Measurements from ENCODE around the gene SGPL1. TPM values are rescaled to one million over a fixed set of nuclear protein-coding genes. Genes with fewer than 3 reads are reported as not detected.

The SGPL1 gene
- total RNA-seq, 3 donors from 2014 or later (not counting 1 experiment from before 2014, with no cell fraction given) = 33.7 to 48.4 (median 47.8) TPM

DNA sequence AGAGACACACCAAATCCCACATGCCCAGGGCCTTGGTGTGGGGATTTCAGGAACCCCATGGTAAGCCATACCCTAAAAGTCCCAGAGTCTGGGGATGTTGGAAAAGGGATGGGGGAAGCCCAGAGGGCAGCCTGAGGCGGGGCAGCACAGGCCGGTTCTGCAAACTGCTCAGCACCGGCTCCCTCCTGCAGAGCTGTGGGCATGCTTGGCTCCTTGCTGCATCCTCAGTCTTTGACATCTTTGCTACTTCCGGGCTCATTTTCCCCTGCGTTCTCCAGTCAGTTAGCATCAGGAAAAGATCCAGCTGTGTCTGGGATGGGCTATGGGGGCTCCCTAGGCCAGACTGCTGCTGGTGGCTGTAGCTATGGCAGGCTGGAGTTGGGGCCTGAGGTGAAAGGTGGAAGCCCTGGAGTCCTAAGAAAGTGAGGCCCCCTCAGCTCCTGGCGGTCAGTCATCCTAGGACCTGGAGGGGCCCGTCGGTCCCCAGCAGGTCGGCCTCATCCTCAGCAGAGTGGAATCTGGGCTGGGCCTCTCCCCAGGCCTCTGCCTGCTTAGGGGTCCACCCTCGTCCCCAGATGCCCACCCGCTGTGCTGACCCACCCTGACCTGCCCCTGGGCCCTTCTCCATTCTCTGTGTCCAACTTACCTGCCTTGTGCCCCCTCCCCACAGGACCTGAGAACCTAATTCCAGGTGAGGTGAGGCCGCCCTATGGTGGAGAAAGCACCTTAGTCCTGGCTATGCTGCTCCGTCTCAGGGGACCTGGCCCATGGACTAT lies 39.9 kb upstream of the SGPL1 start:
- no peak overlapping the region for H3K4me3 Mint-ChIP-seq
- H3K9me3 ChIP-seq (ENCODE audit: control insufficient read depth, insufficient read depth, low read length) = no peaks in the 10 kb centered on the region
- H3K4me1 Mint-ChIP-seq = peaks cover 0 to 4% of the 10 kb centered on the region in 2 donors
- no peaks in the 10 kb centered on the region for H3K36me3 Mint-ChIP-seq
- DNase-seq (peak in 1 of 2 donors; percentile 12), ATAC-seq (no peak)
- H3K27me3 ChIP-seq (ENCODE audit: control insufficient read depth, insufficient read depth, low read length) = no peaks in the 10 kb centered on the region
- no peak overlapping the region for H3K27ac Mint-ChIP-seq
- WGBS (ENCODE audit: insufficient coverage) = 90% methylated on average over 13 of the region's 13 CpGs
- intact Hi-C loops (cut with micrococcal nuclease) = no loop called here
- no peak overlapping the region for H3K4me3 ChIP-seq (ENCODE audit: low read length)
- H3K27ac ChIP-seq (ENCODE audit: low read length) = no peak overlapping the region
- TF ChIP-seq, protein P1, sequence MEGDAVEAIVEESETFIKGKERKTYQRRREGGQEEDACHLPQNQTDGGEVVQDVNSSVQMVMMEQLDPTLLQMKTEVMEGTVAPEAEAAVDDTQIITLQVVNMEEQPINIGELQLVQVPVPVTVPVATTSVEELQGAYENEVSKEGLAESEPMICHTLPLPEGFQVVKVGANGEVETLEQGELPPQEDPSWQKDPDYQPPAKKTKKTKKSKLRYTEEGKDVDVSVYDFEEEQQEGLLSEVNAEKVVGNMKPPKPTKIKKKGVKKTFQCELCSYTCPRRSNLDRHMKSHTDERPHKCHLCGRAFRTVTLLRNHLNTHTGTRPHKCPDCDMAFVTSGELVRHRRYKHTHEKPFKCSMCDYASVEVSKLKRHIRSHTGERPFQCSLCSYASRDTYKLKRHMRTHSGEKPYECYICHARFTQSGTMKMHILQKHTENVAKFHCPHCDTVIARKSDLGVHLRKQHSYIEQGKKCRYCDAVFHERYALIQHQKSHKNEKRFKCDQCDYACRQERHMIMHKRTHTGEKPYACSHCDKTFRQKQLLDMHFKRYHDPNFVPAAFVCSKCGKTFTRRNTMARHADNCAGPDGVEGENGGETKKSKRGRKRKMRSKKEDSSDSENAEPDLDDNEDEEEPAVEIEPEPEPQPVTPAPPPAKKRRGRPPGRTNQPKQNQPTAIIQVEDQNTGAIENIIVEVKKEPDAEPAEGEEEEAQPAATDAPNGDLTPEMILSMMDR (IDR thresholded peaks at IDR 0.05) = no peak
- no peaks in the 10 kb centered on the region for H3K4me1 ChIP-seq (ENCODE audit: control insufficient read depth, insufficient read depth, low read length)
- no peaks in the 10 kb centered on the region for H3K27me3 Mint-ChIP-seq (ENCODE audit: low read depth in 2 of 2)
- H3K9me3 Mint-ChIP-seq = no peaks in the 10 kb centered on the region
- H3K36me3 ChIP-seq (ENCODE audit: control insufficient read depth, insufficient read depth, low read length) = no peaks in the 10 kb centered on the region

DNA sequence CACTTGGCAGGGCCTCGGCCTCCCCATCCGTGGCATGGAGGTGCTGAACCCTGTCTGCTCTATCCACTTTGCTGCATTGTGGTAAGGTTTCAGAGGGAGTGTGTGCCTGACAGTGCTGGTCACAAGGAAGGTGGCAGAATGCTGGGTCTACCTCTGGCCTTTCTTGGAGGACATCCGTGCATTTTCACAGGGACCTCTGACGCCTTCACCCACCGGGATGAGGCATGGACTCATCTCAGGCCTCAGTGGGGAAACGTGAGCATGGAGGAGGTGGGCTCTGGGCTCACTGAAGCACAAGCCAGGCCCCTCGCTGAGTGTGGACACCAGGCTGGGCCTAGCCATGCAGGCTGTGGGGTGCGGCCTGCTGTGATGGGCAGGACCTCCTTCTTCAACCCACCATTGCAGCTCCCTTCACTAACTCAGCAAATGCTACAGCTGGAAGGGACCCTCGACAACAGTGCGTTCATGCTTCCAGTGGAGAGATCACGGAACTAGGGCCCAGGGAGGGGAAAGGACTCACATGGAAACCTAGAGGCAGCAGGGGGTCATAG lies 39.2 kb upstream of the SGPL1 start:
- Mint-ChIP-seq H3K4me1 (peaks cover 0 to 4% of the 10 kb centered on the region in 2 donors), H3K4me3 (no peak overlapping the region), H3K36me3 (no peaks in the 10 kb centered on the region), H3K27me3 (ENCODE audit: low read depth in 2 of 2) (no peaks in the 10 kb centered on the region), H3K9me3 (no peaks in the 10 kb centered on the region), H3K27ac (no peak overlapping the region)
- Histone ChIP-seq H3K4me3 (ENCODE audit: low read length) (no peak overlapping the region), H3K36me3 (ENCODE audit: control insufficient read depth, insufficient read depth, low read length) (no peaks in the 10 kb centered on the region), H3K9me3 (ENCODE audit: control insufficient read depth, insufficient read depth, low read length) (no peaks in the 10 kb centered on the region), H3K27me3 (ENCODE audit: control insufficient read depth, insufficient read depth, low read length) (no peaks in the 10 kb centered on the region), H3K27ac (ENCODE audit: low read length) (no peak overlapping the region), H3K4me1 (ENCODE audit: control insufficient read depth, insufficient read depth, low read length) (no peaks in the 10 kb centered on the region)
- ATAC-seq = no peak
- WGBS (ENCODE audit: insufficient coverage) = 85% methylated on average over 11 of the region's 11 CpGs
- TF ChIP-seq, protein P1 (IDR thresholded peaks at IDR 0.05) = no peak
- intact Hi-C loops (cut with micrococcal nuclease) = no loop called here
- peak in 1 of 2 donors; percentile 9 for DNase-seq

DNA sequence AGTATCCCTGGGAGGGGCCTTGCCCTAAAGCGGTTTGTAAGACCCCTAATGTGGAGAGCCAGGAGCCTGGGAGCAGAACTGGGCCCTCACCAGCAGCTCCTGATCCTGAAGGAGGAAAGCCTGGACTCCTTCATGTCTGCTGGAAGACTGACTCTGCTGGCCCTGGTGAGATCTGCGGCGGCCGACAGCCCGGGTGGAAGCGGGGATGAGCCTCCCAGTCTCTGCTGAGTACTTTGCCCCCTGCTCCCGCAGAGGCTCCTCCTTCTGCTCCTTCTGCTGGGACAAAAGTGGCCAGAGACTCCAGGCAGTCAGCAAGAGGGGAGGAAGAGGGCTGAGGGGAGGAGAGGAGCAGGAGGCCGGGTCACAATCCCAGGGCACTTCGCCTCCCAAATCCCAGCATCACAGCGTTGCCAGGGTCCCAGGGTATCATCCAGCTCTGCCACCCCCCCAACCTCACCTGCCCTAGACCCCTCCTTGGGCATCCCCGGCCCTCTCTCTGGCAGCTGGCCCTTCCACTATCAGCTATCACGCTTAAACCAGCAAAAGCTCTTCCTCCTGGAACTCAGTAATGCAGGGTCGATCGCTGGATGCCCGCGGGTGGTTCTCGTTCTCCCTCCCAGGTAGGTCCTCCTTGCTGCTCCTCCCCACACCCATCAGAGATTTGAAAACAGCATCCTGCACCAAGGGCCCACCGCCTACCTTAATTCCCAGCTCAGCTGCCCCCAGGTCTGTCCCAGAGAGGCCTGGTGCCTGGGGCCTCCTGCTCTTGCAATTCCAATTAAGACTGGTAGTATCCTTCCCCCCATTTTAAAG lies 38.5 kb upstream of the SGPL1 start:
- H3K4me1 ChIP-seq (ENCODE audit: control insufficient read depth, insufficient read depth, low read length) = no peaks in the 10 kb centered on the region
- intact Hi-C loops (cut with micrococcal nuclease) = no loop called here
- H3K4me3 ChIP-seq (ENCODE audit: low read length) = no peak overlapping the region
- peak in 1 of 2 donors; percentile 12 for DNase-seq
- H3K27ac Mint-ChIP-seq = no peak overlapping the region
- H3K27ac ChIP-seq (ENCODE audit: low read length) = no peak overlapping the region
- H3K4me3 Mint-ChIP-seq = no peak overlapping the region
- no peaks in the 10 kb centered on the region for H3K9me3 Mint-ChIP-seq
- no peaks in the 10 kb centered on the region for H3K36me3 ChIP-seq (ENCODE audit: control insufficient read depth, insufficient read depth, low read length)
- TF ChIP-seq, protein P1 (IDR thresholded peaks at IDR 0.05) = no peak
- no peaks in the 10 kb centered on the region for H3K4me1 Mint-ChIP-seq
- no peaks in the 10 kb centered on the region for H3K9me3 ChIP-seq (ENCODE audit: control insufficient read depth, insufficient read depth, low read length)
- 90% methylated on average over 18 of the region's 18 CpGs for WGBS (ENCODE audit: insufficient coverage)
- H3K27me3 Mint-ChIP-seq (ENCODE audit: low read depth in 2 of 2) = no peaks in the 10 kb centered on the region
- no peak for ATAC-seq
- H3K27me3 ChIP-seq (ENCODE audit: control insufficient read depth, insufficient read depth, low read length) = no peaks in the 10 kb centered on the region
- no peaks in the 10 kb centered on the region for H3K36me3 Mint-ChIP-seq

All from natural killer cell (primary cell).